K562 (cell line): ENCODE results near the gene SPIN1. TPM values are rescaled to one million over a fixed set of nuclear protein-coding genes. Genes with fewer than 3 reads are reported as not detected.

Experiments used
- polyA plus RNA-seq, 8 experiments: library from polyadenylated mRNA; depleted of rRNA in 4 of 8; stranded (reverse) in 5 of 8; unstranded in 3 of 8; fragments of >200 nt; fragmentation: Nextera tagmentation in 2 of 8; fragmentation: Illumina TruSeq in 1 of 8; extraction: Ambion mirVana in 2 of 8; extraction: Trizol in 1 of 8; gene quantifications; 2 replicates each; pipeline versions ENCODE4 v1.2.1 to v1.2.3, GENCODE V29; 2011 to 2014; ENCODE audit warnings: inconsistent platforms in 1 of 8, missing spikeins in 1 of 8
- total RNA-seq, 7 experiments: library from RNA; depleted of rRNA in 6 of 7; stranded (reverse); fragments of >200 nt in 6 of 7; fragmentation: Illumina TruSeq in 2 of 7; extraction: Trizol in 2 of 7; gene quantifications; 2 replicates each; pipeline versions ENCODE4 v1.2.1 to v1.2.3, GENCODE V29; 2011 to 2021; ENCODE audit warnings: low replicate concordance in 1 of 7
- TF ChIP-seq, protein P1 (sequence below): fragments of 450-650 bp; IDR thresholded peaks from 2 replicates; pipeline ENCODE4 v1.6.1; 2016; ENCODE audit warnings: antibody characterized with exemption
- TF ChIP-seq, protein P2 (sequence below), 2 experiments: fragments of 450-650 bp in 1 of 2; sonication (generic) in 1 of 2; formaldehyde crosslinking in 1 of 2; IDR thresholded peaks; 2 replicates each; pipeline versions ENCODE4 v1.7.1 to v1.9.0; 2016 to 2022; ENCODE audit warnings: inconsistent platforms in 1 of 2, mild to moderate bottlenecking in 1 of 2, missing genetic modification reagents in 1 of 2

The SPIN1 gene
- total and polyA plus RNA-seq, 9 of the 15 experiments (the other 6 are each of a cell fraction or from before 2014, with no cell fraction given), result 7.4 to 25.7 (median 15.6) TPM

DNA sequence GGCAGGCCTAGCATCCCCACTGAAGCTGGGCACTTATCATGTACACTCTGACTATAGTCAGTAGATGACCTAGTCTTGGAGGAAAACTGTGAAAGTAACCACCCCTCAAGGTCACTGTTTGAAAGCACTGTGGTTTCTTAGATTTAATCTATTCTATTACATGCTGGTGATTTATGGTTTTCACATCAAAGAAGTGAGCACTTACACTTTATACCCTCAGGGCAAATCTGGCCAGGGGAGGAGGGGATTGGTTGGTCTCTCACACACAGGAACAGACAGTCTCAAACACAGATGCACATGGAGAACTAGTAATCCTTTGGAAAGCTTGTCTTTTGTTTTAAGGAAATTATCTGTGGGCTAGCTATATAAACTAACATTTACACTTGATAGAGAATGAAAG lies 17.9 kb upstream of the SPIN1 start (continued):
- TF ChIP-seq, protein P1, sequence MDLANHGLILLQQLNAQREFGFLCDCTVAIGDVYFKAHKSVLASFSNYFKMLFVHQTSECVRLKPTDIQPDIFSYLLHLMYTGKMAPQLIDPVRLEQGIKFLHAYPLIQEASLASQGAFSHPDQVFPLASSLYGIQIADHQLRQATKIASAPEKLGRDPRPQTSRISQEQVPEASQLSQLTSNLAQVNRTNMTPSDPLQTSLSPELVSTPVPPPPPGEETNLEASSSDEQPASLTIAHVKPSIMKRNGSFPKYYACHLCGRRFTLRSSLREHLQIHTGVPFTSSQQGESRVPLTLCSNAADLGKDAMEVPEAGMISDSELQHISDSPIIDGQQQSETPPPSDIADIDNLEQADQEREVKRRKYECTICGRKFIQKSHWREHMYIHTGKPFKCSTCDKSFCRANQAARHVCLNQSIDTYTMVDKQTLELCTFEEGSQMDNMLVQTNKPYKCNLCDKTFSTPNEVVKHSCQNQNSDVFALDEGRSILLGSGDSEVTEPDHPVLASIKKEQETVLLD, result no peak
- TF ChIP-seq, protein P2, sequence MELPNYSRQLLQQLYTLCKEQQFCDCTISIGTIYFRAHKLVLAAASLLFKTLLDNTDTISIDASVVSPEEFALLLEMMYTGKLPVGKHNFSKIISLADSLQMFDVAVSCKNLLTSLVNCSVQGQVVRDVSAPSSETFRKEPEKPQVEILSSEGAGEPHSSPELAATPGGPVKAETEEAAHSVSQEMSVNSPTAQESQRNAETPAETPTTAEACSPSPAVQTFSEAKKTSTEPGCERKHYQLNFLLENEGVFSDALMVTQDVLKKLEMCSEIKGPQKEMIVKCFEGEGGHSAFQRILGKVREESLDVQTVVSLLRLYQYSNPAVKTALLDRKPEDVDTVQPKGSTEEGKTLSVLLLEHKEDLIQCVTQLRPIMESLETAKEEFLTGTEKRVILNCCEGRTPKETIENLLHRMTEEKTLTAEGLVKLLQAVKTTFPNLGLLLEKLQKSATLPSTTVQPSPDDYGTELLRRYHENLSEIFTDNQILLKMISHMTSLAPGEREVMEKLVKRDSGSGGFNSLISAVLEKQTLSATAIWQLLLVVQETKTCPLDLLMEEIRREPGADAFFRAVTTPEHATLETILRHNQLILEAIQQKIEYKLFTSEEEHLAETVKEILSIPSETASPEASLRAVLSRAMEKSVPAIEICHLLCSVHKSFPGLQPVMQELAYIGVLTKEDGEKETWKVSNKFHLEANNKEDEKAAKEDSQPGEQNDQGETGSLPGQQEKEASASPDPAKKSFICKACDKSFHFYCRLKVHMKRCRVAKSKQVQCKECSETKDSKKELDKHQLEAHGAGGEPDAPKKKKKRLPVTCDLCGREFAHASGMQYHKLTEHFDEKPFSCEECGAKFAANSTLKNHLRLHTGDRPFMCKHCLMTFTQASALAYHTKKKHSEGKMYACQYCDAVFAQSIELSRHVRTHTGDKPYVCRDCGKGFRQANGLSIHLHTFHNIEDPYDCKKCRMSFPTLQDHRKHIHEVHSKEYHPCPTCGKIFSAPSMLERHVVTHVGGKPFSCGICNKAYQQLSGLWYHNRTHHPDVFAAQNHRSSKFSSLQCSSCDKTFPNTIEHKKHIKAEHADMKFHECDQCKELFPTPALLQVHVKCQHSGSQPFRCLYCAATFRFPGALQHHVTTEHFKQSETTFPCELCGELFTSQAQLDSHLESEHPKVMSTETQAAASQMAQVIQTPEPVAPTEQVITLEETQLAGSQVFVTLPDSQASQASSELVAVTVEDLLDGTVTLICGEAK (IDR thresholded peaks at IDR 0.05), result no peak
- TF ChIP-seq, protein P2 (CRISPR knock-in tag; IDR thresholded peaks at IDR 0.05), result no peak
